Measurements from ENCODE around the gene ARMC9.

The ARMC9 gene

GRCh38 chr2:231360401-231360800, 162.0 kb downstream of the ARMC9 start:
- no peak overlapping the region for H3K27ac ChIP-seq
- H2AFZ ChIP-seq (ENCODE audit: low read depth): no peak overlapping the region

GRCh38 chr2:231360881-231361371, 162.5 kb downstream of the ARMC9 start:
- Histone ChIP-seq H3K4me2 (no peak overlapping the region), H3K79me2 (ENCODE audit: insufficient read depth, low read depth) (no peaks in the 10 kb centered on the region), H2AFZ (ENCODE audit: low read depth) (no peak overlapping the region), H3K27me3 (ENCODE audit: insufficient read depth, low read depth) (no peaks in the 10 kb centered on the region), H3K4me3 (IDR thresholded peaks at IDR 0.05; ENCODE audit: insufficient read depth, low read depth, low read length) (no peak overlapping the region), H3K4me1 (ENCODE audit: low read depth, poor library complexity, severe bottlenecking) (peaks cover 22% of the 10 kb centered on the region), H3K9ac (no peak overlapping the region), H4K20me1 (ENCODE audit: insufficient read depth) (no peaks in the 10 kb centered on the region), H3K36me3 (ENCODE audit: insufficient read depth) (no peaks in the 10 kb centered on the region), H3K27ac (no peak overlapping the region)
- TF ChIP-seq CTCF (conservative IDR thresholded peaks at IDR 0.05; ENCODE audit: low read depth, low read length): no peak

More at GRCh38 chr2:231360401-231360800, 162.0 kb downstream of the ARMC9 start:
- Histone ChIP-seq H4K20me1 (ENCODE audit: insufficient read depth) (no peaks in the 10 kb centered on the region), H3K36me3 (ENCODE audit: insufficient read depth) (no peaks in the 10 kb centered on the region), H3K4me1 (ENCODE audit: low read depth, poor library complexity, severe bottlenecking) (peaks cover 27% of the 10 kb centered on the region), H3K4me3 (IDR thresholded peaks at IDR 0.05; ENCODE audit: insufficient read depth, low read depth, low read length) (no peak overlapping the region), H3K27me3 (ENCODE audit: insufficient read depth, low read depth) (no peaks in the 10 kb centered on the region), H3K4me2 (no peak overlapping the region), H3K79me2 (ENCODE audit: insufficient read depth, low read depth) (no peaks in the 10 kb centered on the region), H3K9ac (no peak overlapping the region)
- TF ChIP-seq CTCF (conservative IDR thresholded peaks at IDR 0.05; ENCODE audit: low read depth, low read length): no peak

GRCh38 chr2:231361701-231362554, 163.5 kb downstream of the ARMC9 start:
- peaks cover 12% of the 10 kb centered on the region for H3K4me1 ChIP-seq (ENCODE audit: low read depth, poor library complexity, severe bottlenecking)
- H4K20me1 ChIP-seq (ENCODE audit: insufficient read depth): no peaks in the 10 kb centered on the region
- H2AFZ ChIP-seq (ENCODE audit: low read depth): no peak overlapping the region
- H3K36me3 ChIP-seq (ENCODE audit: insufficient read depth): no peaks in the 10 kb centered on the region
- TF ChIP-seq CTCF (conservative IDR thresholded peaks at IDR 0.05; ENCODE audit: low read depth, low read length): no peak
- H3K4me3 ChIP-seq (IDR thresholded peaks at IDR 0.05; ENCODE audit: insufficient read depth, low read depth, low read length): no peak overlapping the region
- no peak overlapping the region for H3K9ac ChIP-seq
- no peak overlapping the region for H3K4me2 ChIP-seq
- H3K27ac ChIP-seq: no peak overlapping the region
- no peaks in the 10 kb centered on the region for H3K79me2 ChIP-seq (ENCODE audit: insufficient read depth, low read depth)
- H3K27me3 ChIP-seq (ENCODE audit: insufficient read depth, low read depth): no peaks in the 10 kb centered on the region

GRCh38 chr2:231362555-231363184, 164.2 kb downstream of the ARMC9 start:
- Histone ChIP-seq H3K27me3 (ENCODE audit: insufficient read depth, low read depth) (no peaks in the 10 kb centered on the region), H3K27ac (no peak overlapping the region), H4K20me1 (ENCODE audit: insufficient read depth) (no peaks in the 10 kb centered on the region), H3K9ac (no peak overlapping the region), H3K4me3 (IDR thresholded peaks at IDR 0.05; ENCODE audit: insufficient read depth, low read depth, low read length) (no peak overlapping the region), H3K4me2 (no peak overlapping the region), H2AFZ (ENCODE audit: low read depth) (no peak overlapping the region), H3K79me2 (ENCODE audit: insufficient read depth, low read depth) (no peaks in the 10 kb centered on the region), H3K36me3 (ENCODE audit: insufficient read depth) (no peaks in the 10 kb centered on the region), H3K4me1 (ENCODE audit: low read depth, poor library complexity, severe bottlenecking) (peaks cover 5% of the 10 kb centered on the region)
- TF ChIP-seq CTCF (conservative IDR thresholded peaks at IDR 0.05; ENCODE audit: low read depth, low read length): no peak
